Neural cell (in vitro differentiated cells): Measurements from ENCODE around the gene OPRPN. TPM values are rescaled to one million over a fixed set of nuclear protein-coding genes. Genes with fewer than 3 reads are reported as not detected.

Source experiments
- H2AFZ ChIP-seq: fragments of 200-600, 300-800 bp; sonication (generic), shearing (Covaris generic); 2 replicates; pipeline ENCODE4 v1.6.0; 2014; ENCODE audit warnings: low read depth, mild to moderate bottlenecking, antibody characterized with exemption, low read length, moderate library complexity
- H3F3A ChIP-seq: fragments of 200-600 bp; shearing (Covaris generic); 2 replicates; pipeline ENCODE4 v1.6.1; 2016; ENCODE audit warnings: mild to moderate bottlenecking, moderate library complexity, mixed read lengths, antibody characterized with exemption, low read length; ENCODE audit not compliant: insufficient read depth, poor library complexity, severe bottlenecking
- H3K27ac ChIP-seq: fragments of 200-600, 300-800 bp; sonication (generic), shearing (Covaris generic); 2 replicates; pipeline ENCODE4 v1.5.1; 2014; ENCODE audit warnings: mild to moderate bottlenecking, low read length, moderate library complexity
- H3K27me3 ChIP-seq: fragments of 300-800, 200-600 bp; sonication (generic), shearing (Covaris generic); 2 replicates; pipeline ENCODE4 v1.6.0; 2014; ENCODE audit warnings: mild to moderate bottlenecking, low read depth, low read length, moderate library complexity; ENCODE audit not compliant: insufficient read depth
- H3K36me3 ChIP-seq: fragments of 300-800, 200-600 bp; sonication (generic), shearing (Covaris generic); 2 replicates; pipeline ENCODE4 v1.5.1; 2014; ENCODE audit warnings: mild to moderate bottlenecking, antibody characterized with exemption, low read length, moderate library complexity; ENCODE audit not compliant: insufficient read depth
- H3K4me2 ChIP-seq: fragments of 300-800, 200-600 bp; sonication (generic), shearing (Covaris generic); 2 replicates; pipeline ENCODE4 v1.6.0; 2014; ENCODE audit warnings: mild to moderate bottlenecking, low read length
- H3K4me3 ChIP-seq: fragments of 300-800, 200-600 bp; sonication (generic), shearing (Covaris generic); 2 replicates; pipeline ENCODE4 v1.5.1; 2014; ENCODE audit warnings: mild to moderate bottlenecking, low read length, moderate library complexity
- H3K79me2 ChIP-seq: fragments of 200-600 bp; shearing (Covaris generic); replicated peaks from 2 replicates; pipeline ENCODE4 v1.6.0; 2014; ENCODE audit warnings: mild to moderate bottlenecking, low read length, moderate library complexity; ENCODE audit not compliant: insufficient read depth
- H3K9ac ChIP-seq: fragments of 300-800, 200-600 bp; sonication (generic), shearing (Covaris generic); 2 replicates; pipeline ENCODE4 v1.6.1; 2016; ENCODE audit warnings: mild to moderate bottlenecking, low read length, mixed read lengths
- H3K9me2 ChIP-seq: fragments of 200-600 bp; shearing (Covaris generic); 2 replicates; pipeline ENCODE4 v1.6.1; 2016; ENCODE audit warnings: mild to moderate bottlenecking, low read length, mixed read lengths; ENCODE audit not compliant: insufficient read depth
- H3K9me3 ChIP-seq: fragments of 200-600, 300-800 bp; sonication (generic), shearing (Covaris generic); 2 replicates; pipeline ENCODE4 v1.6.1; 2016; ENCODE audit warnings: mild to moderate bottlenecking, mixed run types, low read length, moderate library complexity, mixed read lengths
- H4K20me1 ChIP-seq: fragments of 200-600 bp; shearing (Covaris generic); 2 replicates; pipeline ENCODE4 v1.6.1; 2016; ENCODE audit warnings: mild to moderate bottlenecking, mixed run types; ENCODE audit not compliant: insufficient read depth
- EZH2 ChIP-seq: fragments of 200-600, 300-800 bp; shearing (Covaris generic), sonication (generic); IDR thresholded peaks from 2 replicates; pipeline ENCODE4 v1.6.1; 2014; ENCODE audit warnings: antibody characterized with exemption, low read length, borderline replicate concordance, mild to moderate bottlenecking; ENCODE audit not compliant: insufficient read depth, poor library complexity, severe bottlenecking
- RAD21 ChIP-seq: fragments of 450-650 bp; conservative IDR thresholded peaks from 2 replicates; pipeline ENCODE4 v1.6.1; 2014; ENCODE audit warnings: antibody characterized with exemption, mild to moderate bottlenecking, moderate library complexity
- SMC3 ChIP-seq: fragments of 450-650 bp; conservative IDR thresholded peaks from 2 replicates; pipeline ENCODE4 v1.6.1; 2014; ENCODE audit warnings: antibody characterized with exemption, mild to moderate bottlenecking, moderate library complexity; ENCODE audit not compliant: poor library complexity
- polyA plus RNA-seq: library from polyadenylated mRNA; depleted of rRNA; stranded (reverse); fragments of >200 nt; gene quantifications from 2 replicates; pipeline ENCODE4 v1.2.3, GENCODE V29; 2014

The OPRPN gene
- polyA plus RNA-seq, 1 donor from 2014 or later: not detected

GRCh38 chr4:70452946-70453345 lies 55.2 kb downstream of the OPRPN start:
- no peak for TF ChIP-seq EZH2
- no peak for TF ChIP-seq RAD21
- no peak for TF ChIP-seq SMC3
- H4K20me1 ChIP-seq: no peaks in the 10 kb centered on the region
- H3K27ac ChIP-seq: no peak overlapping the region
- no peak overlapping the region for H3K4me3 ChIP-seq
- H3K4me2 ChIP-seq: no peak overlapping the region
- H3K36me3 ChIP-seq: no peaks in the 10 kb centered on the region
- no peaks in the 10 kb centered on the region for H3K9me3 ChIP-seq
- H2AFZ ChIP-seq: no peak overlapping the region
- no peaks in the 10 kb centered on the region for H3K9me2 ChIP-seq
- H3K27me3 ChIP-seq: no peaks in the 10 kb centered on the region
- no peak overlapping the region for H3K9ac ChIP-seq
- H3K79me2 ChIP-seq: no peaks in the 10 kb centered on the region
- no peaks in the 10 kb centered on the region for H3F3A ChIP-seq

Other genes with a start within 250 kb of the OPRPN start
- not detected in 2 replicates for gene PRR27, start 243.7 kb upstream of the OPRPN start, polyA plus RNA-seq
- gene ODAM, start 202.2 kb upstream of the OPRPN start, polyA plus RNA-seq: not detected in 2 replicates
- gene FDCSP, start 171.8 kb upstream of the OPRPN start, polyA plus RNA-seq: not detected in 2 replicates
- gene CSN3, start 155.3 kb upstream of the OPRPN start, polyA plus RNA-seq: not detected in 2 replicates
- gene CABS1, start 63.0 kb upstream of the OPRPN start, polyA plus RNA-seq: not detected in 2 replicates
- gene SMR3A, start 37.2 kb upstream of the OPRPN start, polyA plus RNA-seq: not detected in 2 replicates
- gene SMR3B, start 14.8 kb upstream of the OPRPN start, polyA plus RNA-seq: not detected in 2 replicates
- gene MUC7, start 74.3 kb downstream of the OPRPN start, polyA plus RNA-seq: not detected in 2 replicates
- not detected in 2 replicates for gene AMTN, start 120.6 kb downstream of the OPRPN start, polyA plus RNA-seq
- 1.2 and 1.5 TPM in 2 replicates for gene AMBN, start 194.3 kb downstream of the OPRPN start, polyA plus RNA-seq
- gene ENAM, start 230.8 kb downstream of the OPRPN start, polyA plus RNA-seq: 0.18 TPM in 1 of 2 replicates, not detected in the other